ENCODE data around the gene DPPA2. TPM values are rescaled to one million over a fixed set of nuclear protein-coding genes. Genes with fewer than 3 reads are reported as not detected.
"Not testable (repeated sequence)": the region's sequence is repeated elsewhere in the genome, so short reads cannot be mapped to it uniquely, and the experiment has no call there.

The DPPA2 gene
- not detected for total RNA-seq
- not detected for polyA plus RNA-seq
- long read RNA-seq, donor 1: 0 reads
- long read RNA-seq, donor 2: 0 reads
- long read RNA-seq, donor 3: 0 reads
- long read RNA-seq, donor 4: 0 reads
- long read RNA-seq, donor 5: 0 reads
- long read RNA-seq, donor 6: 0 reads
- long read RNA-seq, donor 7: 0 reads
- long read RNA-seq, donor 8: 0 reads
- long read RNA-seq, donor 9: 0 reads
- long read RNA-seq, donor 10: 0 reads

- H3K27ac ChIP-seq: no peak within 1 kb of the TSS
- intact Hi-C loops (cut with DNase I; ENCODE audit: low total_unique reads): no loop called here
- no peak for DNase-seq
- 81 to 88% (median 87%) methylated on average over 17 to 21 of the region's 21 CpGs for WGBS, 5 donors
- no peaks in the 10 kb centered on the region for H3K4me1 ChIP-seq
- H3K4me3 ChIP-seq: no peak within 1 kb of the TSS
- no peaks in the 10 kb centered on the region for H3K27me3 ChIP-seq
- H3K9me3 ChIP-seq: peaks cover 0 to 6% (median 0%) of the 10 kb centered on the region in 4 donors
- no peaks in the 10 kb centered on the region for H3K36me3 ChIP-seq
- TF ChIP-seq POLR2AphosphoS5 (IDR thresholded peaks at IDR 0.05): no peak
- TF ChIP-seq CTCF (IDR thresholded peaks at IDR 0.05): no peak
- no peak for TF ChIP-seq POLR2A (IDR thresholded peaks at IDR 0.05)
These were observed at the start of gene DPPA2 for GRCh38 chr3:109316162-109316730. Gene DPPA2 (minus strand): TSS chr3:109316517. CDS start chr3:109314542, 1,975 bp downstream.

- DNase-seq: no peak
- intact Hi-C loops (cut with DNase I; ENCODE audit: low total_unique reads): no loop called here
- TF ChIP-seq POLR2AphosphoS5 (IDR thresholded peaks at IDR 0.05) (no peak), POLR2A (IDR thresholded peaks at IDR 0.05) (no peak), EP300 (IDR thresholded peaks at IDR 0.05) (no peak), CTCF (IDR thresholded peaks at IDR 0.05) (no peak)
- WGBS, 5 donors: 80 to 90% (median 85%) methylated on average over 5 to 6 of the region's 6 CpGs
- H3K9me3 ChIP-seq: no peaks in the 10 kb centered on the region
- H3K27ac ChIP-seq: no peak overlapping the region
- no peak overlapping the region for H3K4me3 ChIP-seq
- no peaks in the 10 kb centered on the region for H3K27me3 ChIP-seq
- no peaks in the 10 kb centered on the region for H3K4me1 ChIP-seq
- H3K36me3 ChIP-seq: no peaks in the 10 kb centered on the region
These were observed 47.8 kb upstream of the DPPA2 start for GRCh38 chr3:109364088-109364487.

DNA sequence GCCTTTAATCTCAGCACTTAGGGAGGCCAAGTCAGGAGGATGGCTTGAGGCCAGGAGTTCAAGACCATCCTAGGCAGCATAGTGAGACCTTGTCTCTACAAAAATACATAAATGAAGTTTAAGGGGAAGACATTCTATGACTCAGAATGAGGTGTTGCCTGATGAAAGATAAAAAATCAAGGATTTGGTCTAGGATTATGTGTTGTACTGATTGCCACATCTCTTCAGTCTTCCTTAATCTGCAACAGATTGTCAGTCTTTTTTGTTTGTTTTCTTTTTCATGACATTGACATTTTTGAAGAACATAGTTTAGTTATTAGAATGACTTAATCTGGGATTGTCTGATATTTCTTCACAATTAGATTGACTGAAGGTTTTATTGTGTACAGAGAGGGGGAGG, 47.3 kb upstream of the DPPA2 start:
- Histone ChIP-seq H3K27ac (no peak overlapping the region), H3K27me3 (no peaks in the 10 kb centered on the region), H3K4me3 (no peak overlapping the region), H3K36me3 (no peaks in the 10 kb centered on the region), H3K4me1 (no peaks in the 10 kb centered on the region), H3K9me3 (no peaks in the 10 kb centered on the region)
- TF ChIP-seq POLR2A (IDR thresholded peaks at IDR 0.05) (no peak), CTCF (IDR thresholded peaks at IDR 0.05) (no peak), POLR2AphosphoS5 (IDR thresholded peaks at IDR 0.05) (no peak), EP300 (IDR thresholded peaks at IDR 0.05) (no peak)
- DNase-seq: no peak
- intact Hi-C loops (cut with DNase I; ENCODE audit: low total_unique reads): no loop called here

DNA sequence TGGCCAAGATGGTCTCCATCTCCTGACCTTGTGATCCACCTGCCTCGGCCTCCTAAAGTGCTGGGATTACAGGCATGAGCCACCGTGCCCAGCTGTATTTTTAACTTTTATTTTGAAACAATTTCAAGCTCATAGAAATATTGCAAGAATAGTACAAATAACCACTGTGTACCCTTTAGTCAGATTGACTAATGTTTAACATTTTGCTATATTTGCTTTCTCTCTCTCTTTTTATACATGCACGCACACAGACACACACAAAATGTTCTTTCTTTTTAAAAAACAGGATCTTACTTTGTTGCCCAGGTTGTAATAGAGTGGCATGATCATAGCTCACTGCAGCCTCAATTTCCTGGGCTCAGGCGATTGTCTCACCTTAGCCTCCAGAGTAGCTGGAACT, 46.5 kb upstream of the DPPA2 start:
- no peak overlapping the region for H3K27ac ChIP-seq
- DNase-seq: no peak
- H3K4me3 ChIP-seq: no peak overlapping the region
- no peaks in the 10 kb centered on the region for H3K27me3 ChIP-seq
- no peaks in the 10 kb centered on the region for H3K4me1 ChIP-seq
- H3K36me3 ChIP-seq: no peaks in the 10 kb centered on the region
- no peaks in the 10 kb centered on the region for H3K9me3 ChIP-seq
- TF ChIP-seq CTCF (IDR thresholded peaks at IDR 0.05) (no peak), EP300 (IDR thresholded peaks at IDR 0.05) (no peak), POLR2AphosphoS5 (IDR thresholded peaks at IDR 0.05) (no peak), POLR2A (IDR thresholded peaks at IDR 0.05) (no peak)
- 48 to 72% (median 68%) methylated on average over 4 of the region's 4 CpGs for WGBS, 5 donors
- intact Hi-C loops (cut with DNase I; ENCODE audit: low total_unique reads): no loop called here

GRCh38 chr3:109358809-109359208, 42.5 kb upstream of the DPPA2 start:
- H3K27me3 ChIP-seq; DNase-seq; intact Hi-C loops (cut with DNase I; ENCODE audit: low total_unique reads); H3K4me3 ChIP-seq; H3K9me3 ChIP-seq; H3K27ac ChIP-seq; H3K4me1 ChIP-seq; H3K36me3 ChIP-seq: not testable (repeated sequence)
- WGBS, 5 donors: 59 to 86% (median 64%) methylated on average over 2 of the region's 2 CpGs
